ENCODE data around the gene TRPC5OS.

Gene TRPC5OS

DNA sequence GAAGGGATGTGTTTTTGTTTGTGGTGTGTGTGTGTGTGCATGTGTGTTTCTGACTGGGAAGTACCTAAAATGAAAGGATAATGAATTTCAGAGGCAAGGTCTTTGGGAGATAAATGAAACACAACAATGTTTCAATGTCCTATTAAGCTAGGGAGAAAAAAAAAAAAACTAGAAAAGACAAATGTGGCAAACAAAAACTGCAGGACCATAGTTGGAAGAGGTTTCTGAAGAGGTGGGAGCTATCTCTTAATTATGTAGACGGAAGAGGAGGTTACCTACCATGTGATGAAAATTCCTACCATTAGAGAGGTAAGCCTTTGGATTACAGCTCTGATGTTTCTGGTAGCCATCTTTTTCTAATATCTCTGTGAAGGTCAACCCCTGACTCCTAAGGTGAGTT, at the start of gene TRPC5OS:
TSS of gene TRPC5OS (plus strand) at position 301 of the 400 bp plus-strand sequence. CDS start 25,669 bp downstream, outside the sequence.
- DNase-seq (ENCODE audit: low spot score): no peak

DNA sequence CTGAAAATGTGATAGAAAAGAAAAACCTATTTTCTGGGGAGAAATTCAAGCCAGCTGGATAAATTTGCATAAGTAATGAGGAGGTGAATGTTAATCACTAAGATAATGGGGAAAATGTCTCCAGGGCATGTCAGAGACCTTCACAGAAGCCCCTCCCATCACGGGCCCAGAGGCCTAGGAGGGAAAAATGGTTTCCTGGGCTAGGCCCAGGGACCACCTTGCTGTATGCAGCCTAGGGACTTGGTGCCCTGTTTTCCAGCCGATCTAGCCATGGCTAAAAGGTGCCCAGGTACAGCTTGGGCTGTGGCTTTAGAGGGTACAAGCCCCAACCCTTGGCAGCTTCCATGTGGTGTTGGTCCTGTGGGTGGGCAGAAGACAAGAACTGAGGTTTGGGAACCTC, 46.6 kb upstream of the TRPC5OS start:
- DNase-seq (ENCODE audit: low spot score): no peak

DNA sequence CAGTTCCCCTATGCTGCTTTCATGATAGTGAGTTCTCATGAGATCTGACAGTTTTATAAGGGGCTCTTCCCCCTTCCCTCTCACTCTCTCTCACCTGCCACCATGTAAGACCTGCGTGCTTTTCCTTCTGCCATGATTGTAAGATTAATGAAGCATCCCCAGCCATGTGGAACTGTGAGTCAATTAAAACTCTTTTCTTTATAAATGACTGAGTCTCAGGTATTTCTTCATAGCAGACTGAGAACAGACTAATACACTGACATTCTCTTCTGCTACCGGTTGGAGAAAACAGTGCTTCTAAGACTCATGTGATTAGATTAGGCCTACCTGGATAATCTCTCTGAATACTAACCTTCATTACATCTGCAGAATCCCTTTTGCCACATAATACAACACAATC, 45.4 kb upstream of the TRPC5OS start:
- no peak for DNase-seq (ENCODE audit: low spot score)

DNA sequence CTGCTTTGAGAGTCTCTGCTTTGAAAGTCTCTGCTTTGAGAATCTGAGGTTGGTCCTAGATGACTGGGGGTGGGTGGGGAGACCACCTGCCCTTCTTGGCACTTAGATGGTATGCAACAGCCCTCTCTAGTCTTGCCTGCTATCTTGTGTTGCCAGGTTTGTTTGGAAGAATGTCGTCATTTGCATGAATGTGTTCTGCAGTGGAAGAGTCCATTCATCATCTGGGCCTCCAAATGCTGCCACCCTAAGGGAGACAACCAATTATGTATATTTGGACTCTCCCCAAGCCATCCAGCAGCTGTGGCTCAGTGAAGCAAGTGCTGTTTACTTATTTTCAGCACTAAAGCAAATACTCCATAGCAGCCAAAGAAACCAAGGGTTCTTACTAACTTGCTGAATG, 44.6 kb upstream of the TRPC5OS start:
- no peak for DNase-seq (ENCODE audit: low spot score)

DNA sequence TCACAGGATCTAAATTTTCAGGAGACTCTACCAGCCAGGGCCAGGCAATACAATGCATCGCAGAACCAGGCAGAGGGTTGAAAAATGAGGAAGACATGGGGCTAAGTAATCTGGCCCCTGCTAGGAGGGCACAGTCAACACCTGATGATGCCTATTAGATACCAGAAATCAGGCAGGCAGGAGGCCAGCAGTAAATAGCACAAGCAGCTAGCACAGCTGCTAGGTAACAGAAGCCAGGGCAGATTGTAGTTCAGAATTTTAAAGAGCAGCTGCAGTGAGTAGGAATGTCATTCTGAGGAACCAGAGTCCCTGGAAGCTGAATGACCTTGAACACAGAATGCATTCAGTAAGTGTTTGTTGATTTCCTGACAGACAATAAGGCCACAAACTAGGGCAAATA, 38.8 kb upstream of the TRPC5OS start:
- no peak for DNase-seq (ENCODE audit: low spot score)

DNA sequence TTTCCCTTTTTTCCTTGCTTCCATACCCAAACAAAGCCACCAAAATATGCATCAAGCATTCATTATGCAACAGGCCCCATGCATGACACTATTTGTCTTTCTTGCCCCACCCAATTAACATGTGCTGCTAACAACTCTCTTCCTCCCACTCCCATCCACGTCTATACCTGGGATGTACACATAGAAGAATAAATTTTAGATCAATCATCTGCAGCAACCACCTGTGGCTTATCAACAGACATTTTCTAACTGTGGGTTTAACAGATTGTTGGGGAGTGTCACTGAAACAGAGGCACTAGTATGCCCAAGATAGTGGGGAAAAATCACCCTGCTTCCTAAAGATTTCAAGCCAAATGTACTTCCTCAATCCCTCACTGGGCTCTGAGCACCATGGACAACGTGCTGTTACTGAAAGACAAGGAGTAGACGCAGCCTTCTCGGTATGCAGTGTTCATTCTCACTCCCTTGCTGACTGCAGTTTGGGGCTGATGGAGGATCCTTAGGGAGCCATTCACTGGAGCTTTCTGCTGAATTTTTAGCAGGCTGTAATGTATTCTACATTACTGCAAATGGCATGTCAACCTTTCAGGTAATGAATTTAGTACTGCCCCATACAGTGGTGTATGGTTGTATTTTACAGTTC, 28.4 kb upstream of the TRPC5OS start:
- no peak for DNase-seq (ENCODE audit: low spot score)

DNA sequence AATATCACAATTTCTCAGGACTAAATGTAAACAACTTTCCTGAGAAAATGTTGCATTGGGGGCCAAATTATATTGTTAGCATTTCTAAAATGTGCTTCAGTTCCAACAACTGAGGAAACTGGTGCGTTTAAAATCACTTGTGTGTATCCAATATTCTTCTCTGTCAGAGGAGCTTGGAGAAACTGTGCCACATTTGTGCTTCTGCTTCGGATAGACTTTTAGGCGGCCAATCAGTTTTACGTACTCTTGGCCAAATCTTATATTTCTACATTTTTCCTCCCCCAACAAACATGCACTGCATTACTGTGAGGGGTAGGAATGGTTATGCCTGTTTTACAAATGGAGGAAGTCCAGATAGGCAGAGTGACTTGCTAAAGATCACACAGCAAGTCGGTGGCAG, 27.4 kb upstream of the TRPC5OS start:
- DNase-seq (ENCODE audit: low spot score): no peak

DNA sequence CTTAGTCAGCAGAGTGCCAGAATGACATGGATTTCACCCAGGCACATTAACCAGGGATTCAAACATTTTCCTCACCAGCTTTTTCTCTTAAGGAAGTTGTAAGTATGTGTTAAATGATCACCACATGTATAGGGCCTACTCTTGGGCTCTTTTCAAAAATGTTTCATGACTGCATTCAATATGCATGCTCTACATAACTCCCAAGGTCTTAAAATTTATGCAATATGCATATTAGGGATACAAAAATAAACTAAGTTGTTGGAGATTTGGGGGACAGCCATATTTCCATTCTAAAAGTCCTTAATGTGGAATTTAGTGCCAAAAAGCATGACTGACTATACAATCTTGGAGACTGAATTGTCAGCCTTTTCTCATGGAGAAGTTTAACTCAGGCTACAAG, 25.0 kb upstream of the TRPC5OS start:
- DNase-seq (ENCODE audit: low spot score): no peak

DNA sequence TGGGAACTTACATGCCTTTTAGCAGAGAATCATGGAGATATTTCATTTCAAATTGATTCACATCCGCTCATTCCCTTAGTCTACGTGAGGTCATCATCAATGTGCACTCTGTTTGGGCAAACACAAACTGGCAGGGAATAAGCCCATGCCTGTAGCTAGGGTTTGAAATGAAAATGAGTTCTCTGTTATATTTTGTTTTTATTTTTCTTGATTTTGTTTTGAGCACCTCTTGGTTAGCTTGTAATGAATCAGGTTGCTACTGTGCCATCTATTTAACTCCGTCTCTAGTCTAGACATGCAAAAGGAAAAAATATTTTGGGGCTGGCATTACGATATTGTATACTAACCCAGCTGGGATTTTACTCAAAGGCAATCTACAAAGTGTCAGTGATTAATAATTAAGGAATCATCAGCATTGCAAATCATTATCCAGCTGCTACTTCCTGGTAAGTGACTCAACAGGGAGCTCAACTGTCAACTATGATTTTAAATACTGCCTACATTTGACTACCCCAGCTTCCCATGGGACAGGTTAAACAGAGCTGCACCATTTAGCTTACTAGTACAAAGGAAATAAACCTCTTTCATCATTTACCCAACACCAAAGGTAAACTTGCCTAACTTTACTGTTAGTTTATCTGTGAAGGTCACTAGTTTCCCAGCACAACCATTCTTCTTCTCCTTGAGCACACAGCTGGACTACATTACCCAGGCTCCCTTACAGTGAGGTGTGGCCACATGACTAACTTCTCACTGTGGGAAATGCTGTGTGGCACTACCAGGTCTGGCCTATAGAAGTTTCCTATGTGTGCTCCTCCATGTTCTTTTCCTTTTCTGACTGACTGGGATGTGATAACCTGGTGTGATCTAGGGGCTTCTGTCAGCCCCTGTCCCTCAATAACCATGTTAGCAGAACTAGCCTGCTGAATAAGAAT, 21.2 kb upstream of the TRPC5OS start:
- peak; percentile 9 for DNase-seq (ENCODE audit: low spot score)

DNA sequence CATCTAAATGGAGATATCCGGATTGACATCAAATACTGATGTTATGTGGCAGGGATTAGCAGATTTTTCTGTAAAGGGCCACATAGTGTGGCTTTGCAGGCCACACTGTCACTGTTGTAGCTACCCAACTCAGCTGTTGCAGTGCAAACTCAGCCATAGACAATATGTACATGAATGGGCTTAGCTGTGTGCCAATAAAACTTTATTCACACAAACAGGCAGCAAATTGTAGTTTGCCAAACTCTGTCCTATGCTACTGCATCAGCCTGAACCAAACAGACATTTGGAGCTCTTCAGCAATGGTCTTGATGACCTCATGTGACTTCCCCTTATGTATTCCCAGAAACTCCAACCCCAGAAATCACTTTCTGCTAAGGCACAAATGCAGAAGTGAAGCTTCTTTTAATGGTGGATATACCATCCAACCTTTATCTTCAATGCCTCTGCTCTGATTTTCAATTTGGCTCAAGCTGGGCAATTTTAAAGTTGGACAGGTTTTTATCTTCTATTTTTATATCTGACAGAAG, 18.4 kb upstream of the TRPC5OS start:
- no peak for DNase-seq (ENCODE audit: low spot score)

DNA sequence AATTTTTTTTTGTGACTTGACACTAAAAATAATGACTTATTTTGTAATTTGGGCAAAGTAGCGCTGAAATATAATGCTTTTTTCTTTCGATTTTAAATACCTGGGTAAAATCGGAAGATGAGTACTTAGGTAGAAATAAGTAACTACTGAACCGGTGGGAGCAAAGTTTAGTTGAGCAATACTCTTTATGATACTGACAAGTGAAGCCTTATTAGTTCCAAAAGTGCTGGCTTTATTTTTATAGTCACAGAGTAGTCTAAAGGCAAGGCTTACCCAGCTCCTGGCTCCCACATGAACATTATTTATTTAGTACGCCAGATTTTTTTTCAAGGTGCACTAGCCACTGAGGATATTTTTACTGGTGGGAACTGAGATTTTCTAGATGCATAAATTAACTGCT, 14.4 kb upstream of the TRPC5OS start:
- no peak for DNase-seq (ENCODE audit: low spot score)

DNA sequence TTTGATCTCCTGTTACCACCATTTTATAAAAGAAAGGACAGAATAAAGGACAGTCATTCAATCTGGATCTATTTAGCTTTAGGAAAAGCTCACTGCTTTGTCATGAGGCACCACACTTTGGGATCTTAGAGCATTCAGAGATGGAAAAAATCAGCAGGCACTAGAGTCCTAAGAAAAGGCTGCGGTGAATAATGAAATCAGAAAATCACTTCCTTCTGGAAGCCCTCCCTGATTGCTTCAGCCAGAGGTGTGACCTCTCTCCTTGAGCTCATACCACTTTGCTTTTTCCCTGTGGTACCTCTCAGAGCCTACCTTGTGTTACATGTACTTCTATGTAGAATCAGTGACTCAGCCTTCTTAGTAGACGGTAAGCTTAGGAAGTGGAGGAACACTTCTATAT, 8.7 kb upstream of the TRPC5OS start:
- no peak for DNase-seq (ENCODE audit: low spot score)

DNA sequence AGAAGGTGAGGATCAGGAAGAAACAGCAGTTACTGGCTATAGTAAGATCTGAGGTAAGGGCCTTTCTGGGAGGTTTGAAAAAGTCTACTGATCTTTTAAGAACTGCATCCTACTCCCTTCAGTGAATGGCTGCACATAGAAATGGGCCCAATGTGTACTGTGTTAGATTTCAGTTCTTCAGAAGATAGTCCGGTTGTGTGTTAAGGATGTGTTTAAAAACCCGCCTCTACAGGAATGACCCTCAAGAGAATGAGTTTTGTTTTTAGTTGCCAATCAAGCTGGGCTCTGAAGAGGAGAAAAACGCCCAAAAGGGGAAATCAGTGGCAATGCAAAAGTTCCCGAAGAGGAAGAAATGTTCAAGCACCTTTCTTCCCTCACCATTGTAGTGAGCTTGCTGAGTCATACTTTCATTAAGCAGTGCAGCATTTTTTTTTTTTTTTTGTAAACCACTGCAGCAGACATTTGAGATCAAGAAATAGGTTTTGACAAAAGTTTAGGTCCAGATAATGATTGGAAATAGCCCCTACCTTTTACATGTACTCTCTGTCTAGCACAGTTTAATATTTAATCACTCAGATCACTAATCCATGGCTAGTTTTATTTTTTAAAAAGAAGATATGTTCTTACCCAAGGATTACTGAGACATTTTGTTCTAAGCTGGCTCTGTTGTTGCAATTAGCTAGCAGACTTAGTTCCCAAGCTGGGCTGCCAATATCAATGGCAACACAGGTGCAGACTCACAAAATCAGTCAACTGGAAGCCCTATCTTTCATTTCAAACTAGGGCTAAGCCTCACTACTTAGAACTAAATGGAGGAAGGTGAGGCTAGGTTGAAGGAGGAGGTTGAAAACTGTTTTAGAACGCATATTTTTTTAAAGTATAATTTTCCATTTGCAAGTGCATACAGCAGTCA, 7.0 kb upstream of the TRPC5OS start:
- DNase-seq (ENCODE audit: low spot score): peak; percentile 3

DNA sequence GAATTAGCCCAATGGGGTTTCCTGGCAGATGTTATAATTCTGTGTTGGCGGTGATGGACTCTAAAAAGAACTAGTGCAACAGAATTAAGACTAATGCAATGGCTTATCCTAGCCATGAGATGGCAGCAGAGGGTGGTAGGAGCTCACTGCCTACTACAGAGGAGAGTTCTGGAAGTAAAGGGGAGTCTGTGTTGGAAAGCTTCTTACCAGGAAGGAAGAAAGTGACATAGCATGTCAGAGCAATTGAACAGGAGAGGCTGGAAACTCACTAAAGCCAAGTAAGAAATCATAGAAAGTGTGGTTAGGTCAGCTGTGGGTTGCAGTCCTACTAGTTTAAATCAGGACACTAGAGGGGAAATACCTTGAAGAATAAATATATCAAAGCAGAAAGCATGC, 6.3 kb upstream of the TRPC5OS start:
- DNase-seq (ENCODE audit: low spot score): peak; percentile 68

DNA sequence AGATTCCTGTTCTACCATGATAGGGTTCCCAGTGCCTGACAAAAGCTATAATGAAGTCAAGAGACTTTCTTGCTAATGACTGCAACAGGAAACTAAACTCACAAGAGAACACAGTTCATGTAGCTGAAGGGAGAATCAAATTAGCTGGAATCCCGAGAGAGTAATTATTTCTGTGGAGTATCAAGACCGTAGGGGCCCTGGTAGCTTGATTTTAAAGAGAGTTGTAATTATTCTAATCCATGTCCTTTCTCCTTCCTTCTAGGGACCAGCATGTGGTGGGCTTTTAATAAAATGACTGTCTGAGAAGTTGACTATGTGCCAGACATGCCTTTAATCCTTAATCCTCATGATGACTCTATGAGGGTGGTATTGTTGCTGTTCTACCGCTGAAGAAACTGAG, 1.7 kb upstream of the TRPC5OS start:
- no peak for DNase-seq (ENCODE audit: low spot score)

DNA sequence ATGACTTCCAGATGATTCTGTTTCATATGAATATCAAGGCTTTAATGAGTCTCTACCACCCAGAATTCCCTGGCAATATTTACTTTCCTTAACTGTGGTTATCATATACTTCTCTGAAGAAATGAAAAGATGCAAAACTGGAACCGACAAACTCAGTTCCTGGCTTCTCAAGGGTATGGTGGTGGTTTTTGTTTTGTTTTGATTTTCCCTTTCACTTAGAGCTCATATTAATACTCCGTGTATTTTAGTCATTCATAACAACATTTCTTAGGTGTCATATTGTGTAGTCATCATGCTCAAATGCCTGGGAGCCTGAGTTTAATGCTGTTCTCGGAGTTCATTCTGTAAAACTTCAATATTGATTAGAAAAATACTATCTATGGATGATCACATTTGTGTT, 665 bp downstream of the TRPC5OS start:
- DNase-seq (ENCODE audit: low spot score): no peak

DNA sequence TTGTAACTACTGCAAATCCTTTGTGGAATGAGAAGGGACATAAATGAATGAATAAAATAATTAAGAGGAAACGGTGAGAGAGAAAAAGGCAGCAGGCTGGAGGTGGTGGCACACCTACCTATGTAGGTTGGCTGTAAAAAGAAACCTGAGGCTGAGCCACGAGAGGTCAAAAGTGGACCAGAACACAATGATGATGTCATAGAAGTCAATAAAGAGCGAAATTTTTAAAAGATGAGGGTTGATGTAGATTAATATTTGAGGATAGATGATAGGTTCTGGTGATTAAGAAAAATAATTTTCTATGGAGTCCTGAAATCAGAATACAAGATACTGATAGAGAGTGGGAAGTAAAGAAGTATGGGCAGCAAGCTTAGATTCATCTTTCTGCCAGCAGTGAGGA, 1.7 kb downstream of the TRPC5OS start:
- DNase-seq (ENCODE audit: low spot score): no peak

DNA sequence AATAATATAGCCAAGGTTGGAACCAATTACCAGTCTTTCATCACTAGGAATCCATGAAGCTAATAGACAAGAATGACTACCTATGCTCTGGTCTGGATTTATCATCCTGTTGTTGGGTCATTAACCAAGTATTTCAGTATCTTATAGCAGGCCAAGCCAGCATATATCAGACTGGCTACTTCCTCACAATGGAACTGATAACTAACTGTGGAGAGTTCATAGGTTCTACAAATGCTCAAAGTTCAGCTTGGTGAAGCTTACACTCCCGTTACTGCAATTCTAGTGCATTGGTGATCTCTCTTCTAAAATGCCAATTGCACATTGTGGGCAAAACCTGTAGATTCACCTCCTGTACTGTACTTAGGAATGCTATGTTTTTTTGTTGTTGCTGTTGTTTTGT, 4.8 kb downstream of the TRPC5OS start:
- DNase-seq (ENCODE audit: low spot score): no peak

DNA sequence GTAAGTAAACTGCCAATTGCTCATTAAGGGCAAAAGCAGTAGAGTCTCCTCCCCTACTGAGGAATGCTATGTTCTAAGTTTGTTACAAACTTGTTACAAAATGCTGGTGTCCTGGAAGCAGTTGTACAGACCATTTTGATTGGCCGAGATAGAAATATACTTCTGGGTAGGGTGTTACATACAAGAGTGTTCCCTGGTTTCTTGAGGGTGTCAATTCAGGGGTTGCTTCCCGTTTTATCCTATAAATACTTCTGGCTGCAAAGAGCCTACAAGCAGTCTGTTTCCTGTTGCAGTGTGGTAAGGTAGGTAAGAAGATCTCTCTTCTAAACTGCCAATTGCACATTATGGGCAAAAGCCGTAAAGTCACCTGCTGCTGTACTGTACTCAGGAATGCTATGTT, 5.7 kb downstream of the TRPC5OS start:
- DNase-seq (ENCODE audit: low spot score): no peak

DNA sequence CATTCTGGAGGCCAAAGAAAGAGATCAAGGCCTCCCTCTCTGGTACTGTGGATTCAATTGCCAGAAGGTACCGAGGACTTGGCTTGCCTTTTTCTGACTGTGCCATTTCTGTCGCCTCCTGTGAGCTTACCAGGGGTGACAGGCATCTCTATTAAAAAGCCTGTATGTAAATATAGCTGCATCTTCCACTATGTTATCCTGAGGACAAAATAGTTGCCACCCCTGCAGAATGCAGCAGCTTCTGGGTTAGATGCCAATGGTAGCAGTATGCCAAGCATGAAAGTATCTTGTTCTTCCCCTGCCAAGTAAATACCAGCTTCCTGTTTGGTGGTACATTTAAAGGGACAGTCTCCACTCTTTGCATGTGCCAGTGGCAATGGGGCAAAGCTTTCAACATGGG, 10.7 kb downstream of the TRPC5OS start:
- no peak for DNase-seq (ENCODE audit: low spot score)

DNA sequence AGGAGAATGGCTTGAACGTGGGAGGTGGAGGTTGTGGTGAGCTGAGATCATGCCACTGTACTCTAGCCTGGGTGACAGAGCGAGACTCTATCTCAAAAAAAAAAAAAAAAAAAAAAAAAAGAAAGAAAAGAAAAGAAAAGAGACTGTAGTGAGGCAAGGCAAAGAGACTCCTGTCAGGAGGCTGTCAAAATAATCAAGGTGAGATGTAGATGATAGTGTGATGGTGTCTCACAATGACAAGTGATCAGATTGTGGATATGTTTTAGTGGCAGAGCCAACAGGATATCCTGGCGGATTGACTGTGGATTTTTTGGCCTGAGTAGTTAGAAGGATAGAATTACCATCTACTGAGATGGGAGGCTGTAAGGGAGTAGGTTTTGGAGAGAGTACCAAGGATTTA, 12.6 kb downstream of the TRPC5OS start:
- no peak for DNase-seq (ENCODE audit: low spot score)

DNA sequence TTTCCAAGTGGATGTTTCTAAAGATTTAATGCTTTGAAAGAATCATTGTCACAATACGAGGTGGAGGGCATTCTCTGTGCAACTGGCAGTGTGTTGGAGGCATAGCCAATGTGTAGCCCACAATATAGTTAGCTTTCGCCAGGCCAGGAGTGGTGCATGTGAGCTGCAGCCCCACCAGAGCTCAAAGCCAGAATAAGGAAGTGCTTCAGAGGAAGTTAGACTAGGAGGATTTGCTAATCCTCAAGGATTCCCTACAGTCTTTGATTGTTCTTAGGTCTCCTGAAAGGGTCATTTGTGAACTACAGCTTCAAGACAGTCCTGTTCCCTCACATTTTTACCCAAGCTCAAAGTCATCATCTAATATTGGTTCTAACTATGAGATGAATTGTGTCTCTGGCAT, 16.4 kb downstream of the TRPC5OS start:
- no peak for DNase-seq (ENCODE audit: low spot score)
